DMS53 (cell line): ENCODE results near the gene ALG12.

Experiments
- DNase-seq: peaks from one replicate; lab custom pipeline; 2025; lab: John Stamatoyannopoulos, UW

The ALG12 gene

DNA sequence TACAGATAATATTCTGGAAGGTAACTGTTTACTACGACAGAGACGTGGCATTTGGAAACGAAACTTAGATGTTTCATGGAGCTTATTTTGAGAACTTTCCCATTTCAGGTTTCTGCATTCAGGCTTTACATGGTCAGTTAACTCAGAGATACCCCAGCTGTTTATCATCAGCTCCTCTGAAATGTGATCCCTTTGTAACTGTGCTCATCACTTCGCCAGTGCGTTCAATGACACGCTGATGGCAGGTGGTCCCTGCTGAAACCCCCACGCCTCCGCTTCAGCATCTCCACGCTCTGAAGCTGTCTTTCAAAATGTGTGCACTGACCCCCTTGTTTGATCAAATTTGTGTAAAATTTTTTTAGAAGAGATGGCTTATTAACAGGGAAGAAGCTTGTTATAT is 30.5 kb downstream of the ALG12 start:
- no peak for DNase-seq

DNA sequence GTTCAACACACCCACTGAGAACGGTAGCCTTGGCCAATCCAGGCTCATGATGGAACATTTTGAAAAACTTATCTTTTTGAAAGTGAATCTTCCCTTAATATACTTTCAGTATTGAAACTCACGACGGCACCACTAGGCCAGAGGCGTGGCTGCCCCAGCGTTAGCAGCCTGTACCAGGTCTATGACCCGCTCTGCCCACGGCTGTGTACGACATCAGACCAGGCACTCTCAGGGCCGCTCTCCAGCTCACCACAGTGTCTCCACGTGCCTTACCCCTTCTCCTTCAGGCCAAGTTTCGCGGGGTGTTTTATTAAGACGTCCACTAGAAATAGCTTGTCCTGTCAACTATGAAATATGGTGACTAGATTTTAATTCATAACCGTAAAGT is 31.2 kb downstream of the ALG12 start:
- no peak for DNase-seq

DNA sequence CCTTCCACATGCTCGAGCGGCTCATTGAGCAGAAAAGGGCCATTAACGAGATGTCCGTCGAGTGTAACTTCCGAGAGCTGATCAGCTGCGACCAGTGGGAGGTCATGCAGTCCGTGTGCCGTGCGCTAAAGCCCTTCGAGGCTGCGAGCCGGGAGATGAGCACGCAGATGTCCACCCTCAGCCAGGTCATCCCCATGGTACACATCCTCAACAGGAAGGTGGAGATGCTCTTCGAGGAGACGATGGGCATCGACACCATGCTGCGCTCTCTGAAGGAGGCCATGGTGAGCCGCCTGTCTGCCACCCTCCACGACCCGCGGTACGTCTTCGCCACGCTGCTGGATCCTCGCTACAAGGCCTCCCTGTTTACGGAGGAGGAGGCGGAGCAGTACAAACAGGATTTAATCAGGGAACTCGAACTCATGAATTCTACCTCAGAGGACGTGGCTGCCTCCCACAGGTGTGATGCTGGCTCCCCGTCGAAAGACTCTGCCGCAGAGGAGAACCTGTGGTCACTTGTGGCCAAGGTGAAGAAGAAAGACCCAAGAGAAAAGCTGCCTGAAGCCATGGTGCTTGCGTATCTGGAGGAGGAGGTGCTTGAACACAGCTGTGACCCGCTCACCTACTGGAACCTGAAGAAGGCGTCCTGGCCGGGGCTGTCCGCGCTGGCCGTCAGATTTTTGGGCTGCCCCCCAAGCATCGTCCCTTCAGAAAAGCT is 31.7 kb downstream of the ALG12 start:
- no peak for DNase-seq

DNA sequence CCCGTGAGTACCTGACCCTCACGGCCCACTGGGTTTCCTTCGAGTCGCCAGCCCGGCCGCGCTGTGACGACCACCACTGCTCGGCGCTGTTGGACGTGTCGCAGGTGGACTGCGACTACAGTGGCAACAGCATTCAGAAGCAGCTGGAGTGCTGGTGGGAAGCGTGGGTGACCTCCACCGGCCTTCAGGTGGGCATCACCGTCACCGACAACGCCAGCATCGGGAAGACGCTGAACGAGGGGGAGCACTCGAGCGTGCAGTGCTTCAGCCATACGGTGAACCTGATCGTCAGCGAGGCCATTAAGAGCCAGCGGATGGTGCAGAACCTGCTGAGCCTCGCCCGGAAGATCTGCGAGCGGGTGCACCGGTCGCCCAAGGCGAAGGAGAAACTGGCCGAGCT is 32.4 kb downstream of the ALG12 start:
- DNase-seq, result no peak

DNA sequence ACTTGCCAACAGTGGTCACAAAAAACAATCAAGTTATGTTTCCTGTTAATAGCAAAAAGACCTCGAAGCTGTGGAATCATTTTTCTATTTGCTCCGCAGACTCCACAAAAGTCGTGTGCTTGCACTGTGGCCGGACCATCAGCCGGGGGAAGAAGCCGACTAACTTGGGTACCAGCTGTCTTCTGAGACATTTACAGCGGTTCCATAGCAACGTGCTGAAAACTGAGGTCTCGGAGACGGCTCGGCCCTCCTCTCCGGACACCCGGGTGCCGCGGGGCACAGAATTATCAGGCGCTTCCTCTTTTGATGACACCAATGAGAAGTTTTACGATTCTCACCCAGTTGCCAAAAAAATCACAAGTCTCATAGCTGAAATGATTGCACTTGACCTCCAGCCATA is 33.0 kb downstream of the ALG12 start:
- no peak for DNase-seq

DNA sequence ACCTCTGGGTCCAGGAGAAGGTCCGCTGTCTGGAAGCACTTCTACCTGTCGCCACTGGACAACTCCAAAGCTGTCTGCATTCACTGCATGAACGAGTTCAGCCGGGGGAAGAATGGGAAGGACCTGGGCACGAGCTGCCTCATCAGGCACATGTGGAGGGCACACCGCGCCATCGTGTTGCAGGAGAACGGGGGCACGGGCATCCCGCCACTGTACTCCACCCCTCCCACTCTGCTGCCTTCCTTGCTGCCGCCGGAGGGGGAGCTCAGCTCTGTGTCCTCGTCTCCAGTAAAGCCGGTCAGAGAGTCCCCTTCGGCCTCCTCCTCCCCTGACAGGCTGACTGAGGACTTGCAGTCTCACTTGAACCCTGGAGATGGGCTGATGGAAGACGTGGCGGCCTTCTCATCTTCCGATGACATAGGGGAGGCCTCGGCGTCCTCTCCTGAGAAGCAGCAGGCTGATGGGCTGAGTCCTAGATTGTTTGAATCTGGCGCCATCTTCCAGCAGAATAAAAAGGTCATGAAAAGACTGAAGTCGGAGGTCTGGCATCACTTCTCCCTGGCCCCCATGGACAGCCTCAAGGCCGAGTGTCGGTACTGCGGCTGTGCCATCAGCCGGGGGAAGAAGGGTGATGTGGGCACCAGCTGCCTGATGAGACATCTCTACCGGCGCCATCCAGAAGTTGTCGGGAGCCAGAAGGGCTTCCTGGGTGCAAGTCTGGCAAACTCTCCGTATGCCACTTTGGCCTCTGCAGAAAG is 33.6 kb downstream of the ALG12 start:
- no peak for DNase-seq

DNA sequence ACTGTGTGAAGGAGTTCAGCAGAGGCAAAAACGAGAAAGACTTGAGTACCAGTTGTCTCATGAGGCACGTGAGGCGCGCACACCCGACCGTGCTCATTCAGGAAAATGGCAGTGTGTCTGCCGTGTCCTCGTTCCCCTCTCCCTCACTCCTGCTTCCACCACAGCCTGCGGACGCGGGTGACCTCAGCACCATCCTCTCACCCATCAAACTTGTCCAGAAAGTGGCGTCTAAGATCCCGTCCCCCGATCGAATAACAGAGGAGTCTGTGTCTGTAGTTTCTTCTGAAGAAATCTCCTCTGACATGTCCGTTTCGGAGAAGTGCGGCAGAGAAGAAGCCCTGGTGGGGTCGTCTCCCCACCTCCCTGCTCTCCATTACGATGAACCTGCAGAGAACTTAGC is 34.2 kb downstream of the ALG12 start:
- no peak for DNase-seq

DNA sequence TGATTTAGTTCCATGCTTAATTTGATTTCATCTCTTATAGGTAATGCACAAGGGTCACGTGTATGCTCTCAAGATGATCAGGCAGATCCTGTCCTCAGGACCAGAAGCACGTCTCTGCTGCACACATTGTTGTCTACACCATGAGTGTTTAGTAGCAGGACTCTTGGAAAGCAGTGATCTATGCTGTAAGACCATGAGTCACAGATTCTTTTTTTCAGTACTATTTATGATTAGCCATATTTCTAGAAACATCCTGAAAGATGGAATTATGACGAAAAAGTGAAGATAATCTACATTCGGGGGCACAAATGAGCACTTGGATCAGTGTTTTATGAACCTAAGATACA is 35.0 kb downstream of the ALG12 start:
- DNase-seq, result no peak

DNA sequence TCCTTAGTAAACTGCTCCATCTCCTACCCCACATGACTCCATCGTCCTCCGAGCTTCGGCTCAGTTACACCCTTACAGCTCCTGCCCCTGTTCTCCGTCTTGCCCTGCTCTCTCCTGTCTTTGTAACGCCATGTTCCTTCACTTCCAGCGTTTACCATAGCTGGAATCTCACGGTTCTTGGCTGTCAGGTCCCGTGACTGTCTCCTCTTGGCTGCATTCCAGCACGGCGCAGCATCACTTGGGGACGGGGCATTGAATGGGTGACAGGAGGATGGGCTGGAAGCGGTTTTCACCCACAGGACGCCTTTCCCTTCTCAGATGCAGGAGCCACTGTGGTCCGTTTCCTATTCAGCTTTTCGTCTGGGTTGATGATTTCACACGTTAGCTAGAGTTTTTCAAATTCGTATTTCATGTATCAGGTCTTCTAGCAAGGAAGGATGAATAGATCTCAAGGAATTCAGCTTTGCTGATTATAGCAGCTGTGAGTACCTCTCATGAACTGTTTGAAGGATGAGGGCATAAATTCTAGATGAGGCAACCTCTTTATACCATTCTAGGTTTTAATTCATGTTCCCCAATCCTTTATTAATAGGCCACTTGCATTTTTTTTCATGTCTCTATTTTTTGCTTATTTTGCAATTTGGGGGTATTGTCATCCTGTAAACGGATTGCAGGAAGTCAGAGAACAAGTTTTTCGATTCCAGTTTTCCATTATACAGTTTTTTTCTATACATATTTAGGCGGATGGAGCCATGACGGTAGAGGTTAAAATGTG is 35.5 kb downstream of the ALG12 start:
- DNase-seq, result no peak

DNA sequence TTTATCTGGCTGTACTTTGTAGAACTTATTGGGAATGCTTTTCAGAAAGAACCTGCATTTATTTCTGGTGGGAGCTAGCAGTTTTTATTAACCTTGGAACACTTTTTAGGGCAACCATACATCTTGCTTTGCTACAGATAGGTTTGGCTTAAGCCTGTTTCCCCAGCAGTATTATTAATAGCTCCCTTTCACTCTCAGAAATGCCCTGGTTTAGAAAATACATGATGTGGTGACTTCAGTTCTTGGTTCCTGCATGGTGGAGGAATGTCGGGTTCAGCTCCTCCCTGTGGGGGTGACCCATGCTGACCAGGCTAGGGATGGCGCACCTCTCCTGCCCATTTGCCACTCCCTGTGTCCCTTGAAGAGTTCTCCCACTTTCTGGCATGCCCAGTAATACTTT is 36.4 kb downstream of the ALG12 start:
- DNase-seq, result no peak

DNA sequence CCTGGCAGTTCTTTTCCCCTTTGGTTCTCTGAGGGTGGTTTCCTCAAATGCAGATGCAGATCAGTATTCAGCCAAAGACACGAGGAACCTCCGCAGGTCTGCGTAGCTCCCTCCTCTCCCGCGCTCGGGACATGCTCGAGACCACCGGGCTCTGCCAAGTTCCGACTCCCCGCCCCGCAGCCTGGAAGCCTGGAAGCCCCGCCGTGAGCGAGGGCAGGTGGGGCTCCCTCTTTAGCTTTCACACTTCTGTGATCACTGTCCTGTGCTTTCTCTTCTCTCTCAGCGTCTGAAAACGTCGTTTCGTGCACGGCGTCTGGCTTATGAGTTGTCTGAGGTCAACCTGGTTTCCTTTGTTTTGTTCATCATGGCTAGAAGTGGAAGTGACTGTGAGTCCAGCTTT is 38.0 kb downstream of the ALG12 start:
- no peak for DNase-seq

DNA sequence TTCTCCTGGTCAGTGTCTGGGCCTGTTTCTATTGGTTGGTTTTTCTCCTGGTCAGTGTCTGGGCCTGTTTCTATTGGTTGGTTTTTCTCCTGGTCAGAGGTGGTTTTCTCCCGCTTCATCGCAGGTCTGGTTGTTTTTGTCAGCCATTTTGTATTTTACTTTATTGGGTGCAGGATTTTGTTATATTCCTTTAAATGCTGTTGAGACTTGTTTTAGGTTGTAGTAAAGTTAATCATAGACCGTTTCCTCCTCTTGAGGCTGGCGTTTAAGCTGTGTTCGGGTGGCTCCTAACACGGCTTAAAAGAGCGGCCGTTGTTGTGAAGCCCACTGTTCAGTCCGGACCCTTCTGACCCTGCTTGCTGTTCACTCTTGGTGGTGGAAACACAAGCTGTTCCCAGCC is 38.4 kb downstream of the ALG12 start:
- no peak for DNase-seq

DNA sequence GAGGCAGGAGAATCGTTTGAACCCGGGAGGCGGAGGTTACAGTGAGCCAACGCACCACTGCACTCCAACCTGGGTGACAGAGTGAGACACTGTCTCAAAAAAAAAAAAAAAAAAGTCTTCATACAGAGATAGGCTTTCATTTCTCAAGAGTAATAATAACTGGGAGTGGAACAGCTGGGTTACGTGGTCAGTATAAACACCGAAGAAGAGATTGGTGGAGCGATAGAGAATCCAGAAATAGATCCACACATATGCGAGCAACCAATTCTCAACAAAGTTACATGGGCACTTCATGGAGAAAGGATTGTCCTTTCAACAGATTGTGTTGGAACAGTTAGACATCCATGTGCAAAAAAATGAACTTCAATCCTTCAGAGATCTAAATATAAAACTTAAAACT is 40.0 kb downstream of the ALG12 start:
- no peak for DNase-seq

DNA sequence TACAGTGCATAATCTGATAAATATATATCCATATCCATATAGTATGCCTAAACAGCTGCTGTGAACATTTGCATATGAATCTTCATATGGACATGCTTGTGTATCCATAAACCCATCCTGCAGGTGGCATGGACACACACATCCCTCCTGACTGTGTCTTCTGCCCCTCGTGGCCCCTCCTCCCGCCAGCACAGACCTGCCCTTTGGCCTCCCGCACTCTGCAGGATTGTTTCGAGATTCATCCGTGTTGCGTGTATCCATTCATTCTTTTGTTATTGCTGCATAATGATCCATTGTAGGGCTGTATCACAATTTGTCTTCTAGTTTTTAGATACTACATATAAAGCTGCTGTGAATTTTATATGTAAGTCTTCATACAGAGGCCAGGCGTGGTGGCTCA is 40.6 kb downstream of the ALG12 start:
- no peak for DNase-seq

DNA sequence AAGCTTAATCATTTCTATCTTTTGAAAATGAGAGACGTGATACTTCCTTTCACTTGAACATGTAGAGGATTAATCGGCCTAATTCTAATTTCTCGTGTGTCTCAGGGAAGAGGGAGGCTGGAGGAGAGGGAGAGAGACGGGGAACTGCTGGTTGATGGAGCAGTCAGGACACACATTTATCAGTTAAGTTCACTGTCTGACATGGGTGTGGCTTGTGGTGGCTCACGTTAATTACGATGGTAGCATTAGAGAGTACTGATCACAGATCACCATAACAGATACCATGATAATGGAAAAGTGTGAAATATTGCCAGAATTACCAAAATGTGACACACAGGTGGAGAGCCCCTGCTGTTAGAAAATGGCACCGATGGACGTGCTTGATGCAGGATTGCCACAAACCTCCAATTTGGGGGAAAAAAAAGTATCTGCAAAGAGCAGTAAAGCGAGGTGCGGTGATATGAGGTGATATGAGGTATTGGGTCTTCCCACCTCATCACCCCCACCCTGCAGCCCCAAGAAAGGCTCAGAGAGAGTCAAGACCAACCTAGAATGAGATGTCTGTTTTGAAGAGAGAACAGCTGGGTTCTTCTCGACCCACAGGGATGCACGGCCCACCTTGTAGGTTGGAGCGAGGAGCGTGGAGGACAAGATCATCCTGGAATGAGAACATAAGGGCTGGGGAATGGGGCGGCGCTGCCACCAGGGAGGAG is 44.9 kb downstream of the ALG12 start:
- DNase-seq, result no peak

DNA sequence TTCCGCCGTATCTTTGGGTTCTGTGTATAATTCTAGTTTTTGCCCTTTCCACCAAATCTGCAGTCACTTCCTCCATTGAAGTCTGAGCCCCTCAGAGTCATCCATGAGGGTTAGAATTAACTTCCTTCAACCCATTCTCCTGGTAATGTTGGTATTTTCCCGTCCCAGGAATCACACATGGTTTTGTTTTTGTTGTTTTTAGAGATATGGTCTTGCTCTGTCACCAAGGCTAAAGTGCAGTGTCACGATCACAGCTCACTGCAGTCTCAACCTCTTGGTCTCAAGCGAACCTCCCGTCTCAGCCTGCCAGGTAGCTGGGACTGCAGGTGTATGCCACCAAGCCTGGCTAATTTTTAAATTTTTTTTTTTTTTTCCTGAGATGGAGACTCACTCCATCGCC is 45.9 kb downstream of the ALG12 start:
- no peak for DNase-seq

DNA sequence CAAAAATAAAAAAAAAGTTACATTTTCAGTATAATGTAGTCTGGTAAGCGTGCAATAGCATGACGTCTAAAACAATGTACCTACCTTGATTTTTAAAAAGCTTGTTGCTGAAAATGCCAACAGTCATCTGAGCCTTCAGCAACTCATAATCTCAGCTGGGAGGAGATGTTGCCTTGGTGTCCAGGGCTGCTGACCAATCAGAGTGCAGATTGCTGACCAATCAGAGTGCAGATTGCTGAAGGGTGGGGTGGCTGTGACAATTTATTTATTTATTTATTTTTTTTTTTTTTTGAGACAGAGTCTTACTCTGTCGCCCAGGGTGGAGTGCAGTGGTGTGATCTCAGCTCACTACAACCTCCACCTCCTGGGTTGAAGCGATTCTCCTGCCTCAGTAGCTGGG is 46.8 kb downstream of the ALG12 start:
- peak; percentile 16 for DNase-seq

DNA sequence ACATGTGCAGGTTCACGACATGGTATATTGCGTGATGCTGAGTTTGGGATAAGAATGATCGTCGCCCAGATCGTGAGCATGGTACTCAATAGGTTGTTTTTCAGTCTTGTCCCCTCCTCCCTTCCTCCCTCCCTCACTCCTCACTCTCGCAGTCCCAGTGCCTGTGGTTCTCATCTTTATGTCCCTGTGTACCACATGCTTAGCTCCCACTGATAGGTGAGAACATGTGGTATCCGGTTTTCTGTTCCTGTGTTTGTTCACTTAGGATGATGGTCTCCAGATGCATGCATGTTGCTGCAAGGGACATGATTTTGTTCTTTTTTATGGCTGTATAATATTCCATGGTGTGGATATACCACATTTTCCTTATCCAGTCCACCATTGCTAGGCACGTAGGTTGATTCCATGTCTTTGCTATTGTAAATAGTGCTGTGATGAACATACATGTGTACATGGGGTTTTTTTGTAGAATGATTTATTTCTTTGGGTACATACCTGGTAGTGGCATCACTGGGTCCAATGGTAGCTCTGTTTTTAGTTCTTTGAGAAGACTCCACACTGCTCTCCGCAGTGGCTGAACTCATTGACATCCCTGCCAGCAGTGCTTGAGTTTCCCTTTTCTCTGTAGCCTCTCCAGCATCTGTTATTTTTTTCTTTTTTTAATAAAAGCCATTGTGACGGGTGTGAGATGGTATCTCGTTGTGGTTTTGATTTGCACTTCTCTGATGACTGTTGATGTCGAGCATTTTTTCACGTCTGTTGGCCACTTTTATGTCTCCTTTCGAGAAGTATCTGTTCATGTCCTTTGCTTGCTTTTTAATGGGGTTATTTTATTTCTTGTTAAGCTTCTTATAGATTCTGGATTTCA is 48.2 kb downstream of the ALG12 start:
- DNase-seq, result no peak

DNA sequence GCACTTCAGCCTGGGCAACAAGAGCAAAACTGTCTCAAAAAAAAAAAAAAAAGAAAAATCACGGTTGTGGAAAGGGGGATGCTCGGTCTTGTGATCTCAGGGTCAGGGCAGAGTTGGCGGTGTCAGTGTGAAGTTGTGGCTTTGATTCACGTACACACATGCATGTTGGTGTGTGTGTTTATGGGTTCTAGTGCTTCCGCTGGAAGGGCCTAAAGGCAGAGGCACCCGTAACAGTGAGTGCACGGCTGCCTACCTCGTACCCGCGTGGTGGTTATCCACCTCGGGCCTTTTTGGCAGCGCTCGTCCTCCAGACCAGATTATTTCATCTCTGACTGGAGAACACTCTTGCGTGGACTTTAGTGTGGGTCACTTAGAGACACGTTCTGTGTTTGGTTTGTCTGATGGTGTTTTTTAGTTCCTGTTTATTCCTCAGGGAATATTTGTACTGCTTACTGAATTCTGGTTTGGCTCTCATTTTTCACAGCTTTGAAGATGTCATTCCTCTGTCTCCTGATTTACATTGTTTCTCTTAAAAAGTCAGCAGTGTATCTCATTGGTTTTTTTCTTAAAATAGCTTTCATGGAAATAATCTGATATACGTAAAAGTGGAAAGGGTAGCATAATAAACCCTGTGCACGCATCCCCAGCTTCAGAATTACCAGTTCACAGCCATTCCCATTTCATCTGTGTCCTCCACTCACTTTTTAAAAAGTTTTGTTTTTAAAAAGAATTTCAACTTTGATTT is 49.0 kb downstream of the ALG12 start:
- no peak for DNase-seq

DNA sequence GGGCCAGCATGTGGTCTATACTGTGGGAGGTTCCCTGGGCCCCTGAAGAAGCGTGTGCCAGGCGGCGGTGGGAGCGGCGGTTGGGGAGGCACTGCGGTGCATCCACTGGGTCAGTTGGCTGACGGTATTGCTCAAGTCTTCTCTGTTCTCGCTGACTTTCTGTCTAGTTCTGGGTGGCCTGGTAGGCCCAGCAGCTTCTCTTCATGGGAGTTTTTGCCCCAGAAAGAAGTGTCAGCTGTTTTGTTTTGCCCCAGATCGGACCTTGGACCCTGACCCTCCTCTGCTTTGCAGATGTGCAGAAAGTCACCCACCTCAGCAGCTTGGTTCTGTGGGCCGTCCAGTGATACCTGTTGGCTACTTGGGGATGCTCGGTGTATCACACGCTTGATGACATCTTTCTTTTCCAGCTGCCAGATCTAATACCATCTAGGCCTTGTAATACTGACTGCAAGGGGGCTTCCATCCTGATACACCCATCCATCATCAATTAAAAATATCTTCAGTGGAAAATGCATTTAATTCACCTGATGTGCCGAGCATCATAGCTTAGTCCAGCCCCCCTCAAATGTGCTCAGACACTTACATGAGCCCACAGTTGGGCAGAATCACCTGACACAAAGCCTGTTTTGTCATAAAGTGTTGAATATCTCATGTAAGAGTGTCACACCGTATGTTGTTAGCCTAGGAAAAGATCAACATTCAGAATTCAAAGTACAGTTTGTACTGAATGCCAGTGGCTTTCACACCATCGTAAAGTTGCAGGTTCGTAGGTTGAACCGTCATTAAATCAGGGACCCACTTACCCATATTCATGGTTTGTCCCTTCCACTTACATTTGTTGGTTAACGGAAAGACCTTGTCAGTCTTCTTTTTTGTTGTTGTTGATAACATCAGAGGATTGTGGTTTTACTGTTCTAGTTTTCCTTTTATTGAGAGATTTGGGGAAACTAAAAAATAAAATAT is 50.7 kb downstream of the ALG12 start:
- no peak for DNase-seq
